Neural cell (in vitro differentiated cells): ENCODE measurements around the gene PGF.

ENCODE experiments used
- EZH2 ChIP-seq: fragments of 200-600, 300-800 bp; shearing (Covaris generic), sonication (generic); IDR thresholded peaks from 2 replicates; pipeline ENCODE4 v1.6.1; 2014; ENCODE audit warnings: antibody characterized with exemption, low read length, borderline replicate concordance, mild to moderate bottlenecking; ENCODE audit not compliant: insufficient read depth, poor library complexity, severe bottlenecking
- POLR2AphosphoS5 ChIP-seq: IDR thresholded peaks from 2 replicates; pipeline ENCODE4 v1.6.1; 2012
- SMC3 ChIP-seq: fragments of 450-650 bp; conservative IDR thresholded peaks from 2 replicates; pipeline ENCODE4 v1.6.1; 2014; ENCODE audit warnings: antibody characterized with exemption, mild to moderate bottlenecking, moderate library complexity; ENCODE audit not compliant: poor library complexity
- TF ChIP-seq, protein P1 (sequence below): fragments of 450-650 bp; IDR thresholded peaks from 2 replicates; pipeline ENCODE4 v1.5.1; 2014; ENCODE audit warnings: antibody characterized with exemption, mild to moderate bottlenecking, moderate library complexity; ENCODE audit not compliant: poor library complexity, severe bottlenecking

- TF ChIP-seq, protein P1, sequence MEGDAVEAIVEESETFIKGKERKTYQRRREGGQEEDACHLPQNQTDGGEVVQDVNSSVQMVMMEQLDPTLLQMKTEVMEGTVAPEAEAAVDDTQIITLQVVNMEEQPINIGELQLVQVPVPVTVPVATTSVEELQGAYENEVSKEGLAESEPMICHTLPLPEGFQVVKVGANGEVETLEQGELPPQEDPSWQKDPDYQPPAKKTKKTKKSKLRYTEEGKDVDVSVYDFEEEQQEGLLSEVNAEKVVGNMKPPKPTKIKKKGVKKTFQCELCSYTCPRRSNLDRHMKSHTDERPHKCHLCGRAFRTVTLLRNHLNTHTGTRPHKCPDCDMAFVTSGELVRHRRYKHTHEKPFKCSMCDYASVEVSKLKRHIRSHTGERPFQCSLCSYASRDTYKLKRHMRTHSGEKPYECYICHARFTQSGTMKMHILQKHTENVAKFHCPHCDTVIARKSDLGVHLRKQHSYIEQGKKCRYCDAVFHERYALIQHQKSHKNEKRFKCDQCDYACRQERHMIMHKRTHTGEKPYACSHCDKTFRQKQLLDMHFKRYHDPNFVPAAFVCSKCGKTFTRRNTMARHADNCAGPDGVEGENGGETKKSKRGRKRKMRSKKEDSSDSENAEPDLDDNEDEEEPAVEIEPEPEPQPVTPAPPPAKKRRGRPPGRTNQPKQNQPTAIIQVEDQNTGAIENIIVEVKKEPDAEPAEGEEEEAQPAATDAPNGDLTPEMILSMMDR, result no peak
- TF ChIP-seq EZH2 (no peak), SMC3 (no peak), POLR2AphosphoS5 (no peak)
Measured at GRCh38 chr14:74906925-74907521, 48.4 kb downstream of the PGF start.
